CD1c-positive myeloid dendritic cell (primary cell): Measurements from ENCODE around the gene LITAF.
A peak's percentile ranks its signal among the peaks of the same experiment; 100 is the strongest.
"Not testable (repeated sequence)": the region's sequence is repeated elsewhere in the genome, so short reads cannot be mapped to it uniquely, and the experiment has no call there.

Source experiments
- DNase-seq: peaks from one replicate; pipeline ENCODE4 v3.0.0-alpha.2; 2016; ENCODE audit errors: extremely low spot score

LITAF gene

DNA sequence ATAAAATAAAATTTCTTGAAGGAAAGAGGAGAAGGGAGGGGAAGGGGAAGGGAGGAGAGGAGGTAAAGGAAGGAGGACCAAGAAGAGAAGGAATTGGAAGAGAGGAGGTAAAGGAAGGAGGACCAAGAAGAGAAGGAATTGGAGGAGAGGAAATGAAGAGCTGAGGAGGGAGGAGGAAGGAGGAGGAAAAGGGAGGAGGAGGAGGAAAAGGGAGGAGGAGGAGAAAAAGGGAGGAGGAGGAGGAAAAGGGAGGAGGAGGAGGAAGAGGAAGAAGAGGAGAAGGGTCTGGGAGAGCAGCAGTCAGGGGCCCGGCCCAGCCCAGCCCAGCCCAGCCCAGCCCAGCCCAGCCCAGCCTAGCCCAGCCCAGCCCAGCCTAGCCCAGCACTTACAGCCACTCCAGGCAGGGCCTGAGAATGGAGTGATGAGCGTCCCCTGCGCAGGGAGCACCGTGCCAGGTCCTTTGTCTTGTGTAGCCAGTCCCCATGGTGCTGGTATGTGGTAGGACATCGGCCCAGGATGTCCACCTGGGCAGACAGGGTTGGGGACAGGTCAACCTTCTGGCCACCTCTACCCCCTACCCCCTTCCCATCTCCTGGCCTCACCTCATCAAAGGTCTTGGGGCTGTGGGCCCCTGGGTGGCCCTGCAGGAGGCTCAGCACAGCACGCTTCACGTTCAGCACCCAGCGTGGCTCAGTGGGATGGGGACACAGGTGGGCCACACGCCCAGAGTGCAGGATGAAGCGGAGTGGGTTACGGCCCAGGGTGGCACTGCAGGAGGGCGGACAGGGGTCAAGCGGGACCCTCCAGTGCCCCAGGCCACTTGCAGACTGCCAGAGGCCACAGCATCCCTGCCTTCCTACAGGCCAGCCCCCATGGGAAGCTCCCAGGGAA lies 70.9 kb downstream of the LITAF start:
- DNase-seq, result no peak

GRCh38 chr16:11514283-11514682 lies 72.4 kb downstream of the LITAF start:
- DNase-seq, result no peak

- not testable (repeated sequence) for DNase-seq
Measured at GRCh38 chr16:11513366-11513765, 73.4 kb downstream of the LITAF start.

DNA sequence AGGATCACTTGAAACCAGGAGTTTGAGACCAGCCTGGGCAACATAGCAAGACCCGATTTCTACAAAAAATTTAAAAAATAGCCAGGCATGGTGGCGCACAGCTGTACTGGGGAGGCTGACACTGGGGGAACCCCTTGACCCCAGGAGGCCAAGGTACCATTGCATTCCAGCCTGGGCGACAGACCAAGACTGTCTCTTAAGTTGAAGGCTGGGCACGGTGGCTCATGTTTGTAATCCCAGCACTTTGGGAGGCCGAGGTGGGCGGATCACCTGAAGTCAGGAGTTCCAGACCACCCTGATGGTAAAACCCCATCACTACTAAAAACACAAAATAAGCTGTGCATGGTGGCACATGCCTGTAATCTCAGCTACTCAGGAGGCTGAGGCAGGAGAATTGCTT lies 74.9 kb downstream of the LITAF start:
- DNase-seq, result no peak

- DNase-seq, result no peak
Measured at GRCh38 chr16:11511328-11511727, 75.4 kb downstream of the LITAF start.

DNA sequence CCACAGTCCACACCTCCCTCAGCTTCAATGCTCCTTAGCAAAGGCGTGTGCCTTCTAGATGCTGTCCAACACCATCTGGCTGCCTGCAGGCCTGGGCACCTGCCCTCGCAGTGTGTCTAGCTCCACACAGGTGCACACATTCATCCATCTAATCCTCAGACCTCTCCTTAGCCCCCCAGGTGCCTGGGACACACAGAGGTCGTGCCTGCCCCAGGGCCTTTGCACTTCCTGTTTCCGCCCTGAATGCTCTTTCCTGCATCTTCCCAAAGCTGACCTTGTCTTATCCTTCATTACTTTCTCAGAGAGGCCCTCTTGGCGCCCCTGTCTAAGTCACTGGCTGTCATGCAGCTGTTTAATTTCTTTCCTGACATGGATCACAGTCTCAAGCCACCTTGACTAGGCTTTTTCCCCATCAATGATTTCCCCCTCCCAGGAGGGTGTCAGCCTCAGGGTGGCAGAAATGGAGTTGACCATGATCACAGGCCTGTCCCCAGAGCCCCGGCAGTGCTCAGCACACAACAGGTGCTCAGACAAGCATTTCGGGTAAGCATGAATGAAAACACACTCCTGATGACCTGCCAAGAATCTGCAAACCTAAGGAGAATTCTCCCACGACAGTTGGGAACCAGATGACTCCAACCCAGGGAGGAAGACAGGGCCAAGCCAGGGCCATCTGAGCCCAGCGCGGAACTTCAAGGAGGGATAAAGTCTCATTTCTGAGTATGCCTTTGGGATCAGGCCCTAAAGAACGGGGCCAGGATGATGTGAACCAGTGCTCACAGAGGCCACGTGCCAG lies 76.3 kb downstream of the LITAF start:
- no peak for DNase-seq

- DNase-seq, result no peak
Measured at GRCh38 chr16:11507991-11508390, 78.7 kb downstream of the LITAF start.

- DNase-seq, result no peak
Measured at GRCh38 chr16:11507350-11507749, 79.4 kb downstream of the LITAF start.

GRCh38 chr16:11506741-11507305 lies 79.9 kb downstream of the LITAF start:
- peak; percentile 21 for DNase-seq

GRCh38 chr16:11504261-11504660 lies 82.5 kb downstream of the LITAF start:
- not testable (repeated sequence) for DNase-seq

GRCh38 chr16:11503566-11503965 lies 83.2 kb downstream of the LITAF start:
- DNase-seq, result no peak

DNA sequence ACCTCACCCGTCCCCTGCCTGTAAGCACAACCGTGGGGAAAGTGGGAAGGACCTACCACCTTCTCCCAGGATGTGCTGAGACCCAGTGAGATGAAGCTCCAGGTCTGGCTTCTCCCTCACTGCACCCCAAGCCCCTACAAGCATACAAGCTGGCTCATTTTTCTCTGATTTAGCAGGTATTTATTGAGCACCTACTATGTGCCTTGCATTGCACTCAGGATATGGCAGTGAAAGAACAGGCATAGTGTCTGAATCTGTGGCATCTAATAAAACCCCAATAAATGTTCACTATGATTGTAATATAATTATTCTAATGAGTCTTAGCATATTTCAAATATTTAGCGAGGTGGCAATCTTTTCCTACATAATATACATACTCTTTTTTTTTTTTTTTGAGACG lies 84.5 kb downstream of the LITAF start:
- no peak for DNase-seq

- DNase-seq, result no peak
Measured at GRCh38 chr16:11501632-11502031, 85.1 kb downstream of the LITAF start.

DNA sequence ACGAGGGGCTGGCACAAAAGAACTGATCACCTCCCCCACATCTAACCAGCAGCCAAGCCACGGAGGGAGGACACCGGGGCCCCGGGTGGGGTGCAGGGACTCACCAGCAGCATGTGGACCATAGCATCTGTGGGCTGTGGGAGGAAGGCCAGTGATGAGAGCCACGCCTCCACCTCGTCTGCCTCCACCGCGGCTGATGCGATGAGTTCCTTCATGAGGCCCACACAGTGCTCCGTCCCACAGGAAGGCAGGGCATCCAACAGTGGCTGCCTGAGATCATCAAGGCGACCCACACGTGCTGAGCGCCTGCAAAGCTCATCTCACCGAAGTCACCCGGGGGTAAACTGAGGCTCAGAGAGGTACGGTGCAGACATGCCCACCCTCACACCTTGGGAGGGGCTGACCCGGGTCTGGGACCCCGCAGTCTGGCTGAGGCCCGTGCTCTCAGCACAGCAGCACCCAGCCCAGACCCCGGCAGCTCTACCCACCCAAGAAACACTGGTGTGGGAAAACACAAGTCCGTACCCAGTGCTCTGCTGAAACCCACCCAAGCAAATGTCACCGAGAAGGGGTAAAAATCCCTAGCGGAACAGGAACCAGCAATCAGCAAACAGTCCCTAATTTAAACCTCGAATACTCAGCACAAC lies 85.9 kb downstream of the LITAF start:
- no peak for DNase-seq

DNA sequence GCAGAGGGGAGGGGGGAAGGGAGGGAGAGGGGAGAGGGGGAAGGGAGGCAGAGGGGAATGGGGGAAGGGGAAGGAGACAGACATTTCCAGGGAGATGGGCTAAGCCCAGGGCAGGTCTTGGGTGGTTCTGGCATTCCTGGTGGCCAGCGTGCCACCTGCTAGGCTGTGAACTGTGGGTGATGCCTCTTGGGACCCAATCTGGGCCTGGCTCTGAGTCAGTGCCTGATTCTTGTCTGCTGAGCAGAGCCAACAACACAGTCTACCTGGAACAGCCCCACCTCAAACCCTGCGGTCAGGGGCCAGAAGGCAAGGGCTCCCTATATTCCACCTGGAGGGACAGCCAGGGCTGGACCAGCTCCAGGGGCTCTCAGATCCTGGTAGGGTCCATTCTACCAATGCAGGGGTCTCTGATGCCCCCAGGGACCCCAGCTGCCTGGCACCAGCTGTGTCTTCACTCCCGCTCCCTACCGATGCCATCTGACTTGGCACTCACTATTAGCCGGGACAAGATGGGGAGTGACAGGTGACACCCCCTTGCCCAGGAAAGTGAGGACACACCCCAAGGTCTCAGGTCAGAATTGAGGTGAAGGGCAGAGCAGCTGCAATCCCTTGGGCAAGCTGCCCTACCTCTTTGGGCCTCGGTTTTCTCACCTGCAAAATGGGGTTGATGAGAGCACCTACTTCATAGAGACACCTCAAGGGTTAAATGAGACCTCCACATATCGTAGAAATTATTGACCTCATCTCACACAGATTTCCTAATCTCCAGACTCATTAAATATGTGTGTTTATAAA lies 87.2 kb downstream of the LITAF start:
- no peak for DNase-seq

- DNase-seq, result peak; percentile 38
Measured at GRCh38 chr16:11498683-11499082, 88.0 kb downstream of the LITAF start.

DNA sequence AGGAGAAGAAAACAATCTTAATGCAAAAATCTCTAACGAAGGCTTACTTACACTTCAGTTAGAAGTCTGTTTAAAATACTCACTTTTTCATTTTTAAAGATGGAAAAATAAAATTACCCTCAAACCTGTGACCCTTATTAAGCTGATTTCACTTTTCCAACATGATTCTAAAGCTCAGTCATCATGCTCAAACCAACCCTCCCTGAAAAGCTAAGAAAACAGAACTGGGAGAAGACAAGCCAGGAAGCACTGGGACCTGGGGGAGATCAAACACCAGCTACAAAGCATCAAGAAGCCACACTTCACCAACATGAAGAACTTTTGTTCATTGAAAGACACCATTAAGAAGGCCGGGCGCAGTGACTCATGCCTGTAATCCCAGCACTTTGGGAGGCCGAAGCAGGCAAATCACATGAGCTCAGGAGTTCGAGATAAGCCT lies 88.8 kb downstream of the LITAF start:
- DNase-seq, result peak; percentile 29
